HK-2 (cell line): ENCODE measurements around the gene GRIP2.

Experiments
- DNase-seq: peaks from one replicate; pipeline ENCODE4 v3.0.0-alpha.2; 2018; ENCODE audit not compliant: unreplicated experiment

The GRIP2 gene

GRCh38 chr3:14539742-14540491 lies at the start of gene GRIP2:
Gene GRIP2 (minus strand): TSS chr3:14540342. CDS start chr3:14540308, 34 bp downstream.
- DNase-seq: no peak

- DNase-seq: no peak
Measured at GRCh38 chr3:14588425-14589112, 48.4 kb upstream of the GRIP2 start.

GRCh38 chr3:14587740-14588360 lies 47.7 kb upstream of the GRIP2 start:
- no peak for DNase-seq

GRCh38 chr3:14586611-14587010 lies 46.5 kb upstream of the GRIP2 start:
- DNase-seq: no peak

GRCh38 chr3:14583548-14584091 lies 43.5 kb upstream of the GRIP2 start:
- no peak for DNase-seq

GRCh38 chr3:14582045-14582410 lies 41.9 kb upstream of the GRIP2 start:
- DNase-seq: no peak

- DNase-seq: no peak
Measured at GRCh38 chr3:14581334-14582044, 41.3 kb upstream of the GRIP2 start.

GRCh38 chr3:14577897-14578296 lies 37.8 kb upstream of the GRIP2 start:
- no peak for DNase-seq

GRCh38 chr3:14576163-14576562 lies 36.0 kb upstream of the GRIP2 start:
- no peak for DNase-seq

- DNase-seq: no peak
Measured at GRCh38 chr3:14574183-14574582, 34.0 kb upstream of the GRIP2 start.

- no peak for DNase-seq
Measured at GRCh38 chr3:14573706-14574105, 33.6 kb upstream of the GRIP2 start.

GRCh38 chr3:14570864-14571263 lies 30.7 kb upstream of the GRIP2 start:
- no peak for DNase-seq

GRCh38 chr3:14570089-14570488 lies 29.9 kb upstream of the GRIP2 start:
- DNase-seq: no peak

GRCh38 chr3:14569474-14570000 lies 29.4 kb upstream of the GRIP2 start:
- no peak for DNase-seq

- DNase-seq: no peak
Measured at GRCh38 chr3:14568269-14568668, 28.1 kb upstream of the GRIP2 start.

GRCh38 chr3:14566812-14567211 lies 26.7 kb upstream of the GRIP2 start:
- DNase-seq: no peak

GRCh38 chr3:14565868-14566588 lies 25.9 kb upstream of the GRIP2 start:
- peak; percentile 33 for DNase-seq

- DNase-seq: no peak
Measured at GRCh38 chr3:14564741-14565140, 24.6 kb upstream of the GRIP2 start.

- no peak for DNase-seq
Measured at GRCh38 chr3:14563946-14564539, 23.9 kb upstream of the GRIP2 start.

- DNase-seq: no peak
Measured at GRCh38 chr3:14562121-14562890, 22.2 kb upstream of the GRIP2 start.
